Mammary epithelial cell (primary cell): ENCODE results near the gene PCDHA1.

Experiments
- EZH2 ChIP-seq: IDR thresholded peaks from 2 replicates; pipeline ENCODE4 v1.6.1; 2012; ENCODE audit warnings: low read length, inconsistent platforms, borderline replicate concordance
- TF ChIP-seq, protein P1 (sequence below), 2 donors: IDR thresholded peaks in 1 of 2; conservative IDR thresholded peaks in 1 of 2; 2 replicates each; pipeline ENCODE4 v1.5.1; 2011 to 2012; ENCODE audit warnings: inconsistent platforms in 2 of 2, low read length in 2 of 2, mild to moderate bottlenecking in 2 of 2, control low read depth in 1 of 2, low read depth in 1 of 2; ENCODE audit not compliant: insufficient read depth in 1 of 2; ENCODE audit errors: extremely low read depth in 1 of 2

GRCh38 chr5:140969880-140970279 is 183.9 kb downstream of the PCDHA1 start:
- TF ChIP-seq, protein P1, sequence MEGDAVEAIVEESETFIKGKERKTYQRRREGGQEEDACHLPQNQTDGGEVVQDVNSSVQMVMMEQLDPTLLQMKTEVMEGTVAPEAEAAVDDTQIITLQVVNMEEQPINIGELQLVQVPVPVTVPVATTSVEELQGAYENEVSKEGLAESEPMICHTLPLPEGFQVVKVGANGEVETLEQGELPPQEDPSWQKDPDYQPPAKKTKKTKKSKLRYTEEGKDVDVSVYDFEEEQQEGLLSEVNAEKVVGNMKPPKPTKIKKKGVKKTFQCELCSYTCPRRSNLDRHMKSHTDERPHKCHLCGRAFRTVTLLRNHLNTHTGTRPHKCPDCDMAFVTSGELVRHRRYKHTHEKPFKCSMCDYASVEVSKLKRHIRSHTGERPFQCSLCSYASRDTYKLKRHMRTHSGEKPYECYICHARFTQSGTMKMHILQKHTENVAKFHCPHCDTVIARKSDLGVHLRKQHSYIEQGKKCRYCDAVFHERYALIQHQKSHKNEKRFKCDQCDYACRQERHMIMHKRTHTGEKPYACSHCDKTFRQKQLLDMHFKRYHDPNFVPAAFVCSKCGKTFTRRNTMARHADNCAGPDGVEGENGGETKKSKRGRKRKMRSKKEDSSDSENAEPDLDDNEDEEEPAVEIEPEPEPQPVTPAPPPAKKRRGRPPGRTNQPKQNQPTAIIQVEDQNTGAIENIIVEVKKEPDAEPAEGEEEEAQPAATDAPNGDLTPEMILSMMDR (conservative IDR thresholded peaks at IDR 0.05 in 1 of 2, IDR thresholded peaks at IDR 0.05 in 1 of 2; ENCODE audit: extremely low read depth in 1 of 2, insufficient read depth in 1 of 2, low read depth in 1 of 2, low read length in 2 of 2) = no peak
- TF ChIP-seq EZH2 = no peak
